Measurements from ENCODE around the gene EEF2KMT.
"Not testable (repeated sequence)": the region's sequence is repeated elsewhere in the genome, so short reads cannot be mapped to it uniquely, and the experiment has no call there.

DNA sequence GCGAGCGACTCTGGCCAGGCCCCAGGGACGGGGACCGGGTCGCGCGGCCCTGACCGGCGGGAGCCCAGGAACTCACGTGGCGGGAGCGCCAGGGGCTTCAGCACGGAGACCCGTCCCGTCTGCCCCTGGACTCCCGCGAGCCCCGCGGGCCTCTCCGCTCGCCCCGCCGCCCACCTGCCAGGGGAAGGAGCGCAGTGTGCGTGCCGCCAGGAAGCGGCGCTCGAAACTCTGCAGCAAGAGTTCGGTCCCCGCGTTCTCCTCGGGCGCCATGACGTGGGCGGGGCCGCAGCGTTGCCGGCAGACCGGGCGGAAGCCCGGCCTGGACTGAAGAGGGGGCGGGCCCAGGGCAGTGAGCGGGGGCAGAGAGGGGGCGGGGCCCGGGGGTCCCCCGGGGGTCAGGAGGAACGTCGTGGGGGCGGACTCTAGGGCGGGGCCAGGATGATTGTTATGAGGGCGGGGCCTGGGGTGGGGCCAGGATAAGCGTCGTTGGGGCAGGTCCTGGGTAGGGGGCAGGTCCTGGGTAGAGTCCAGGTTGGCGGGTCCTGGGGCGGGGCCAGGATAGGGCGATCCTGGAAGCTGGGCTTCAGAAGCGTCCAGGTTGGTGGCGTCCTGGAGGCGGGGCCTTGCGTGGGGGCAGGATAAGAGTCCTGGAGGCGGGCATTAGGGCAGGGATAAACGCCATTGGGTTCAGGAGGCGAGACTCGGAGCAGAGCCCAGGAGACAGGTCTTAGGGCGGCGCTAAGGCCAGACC, at the start of gene EEF2KMT:
- TF ChIP-seq, protein P1, sequence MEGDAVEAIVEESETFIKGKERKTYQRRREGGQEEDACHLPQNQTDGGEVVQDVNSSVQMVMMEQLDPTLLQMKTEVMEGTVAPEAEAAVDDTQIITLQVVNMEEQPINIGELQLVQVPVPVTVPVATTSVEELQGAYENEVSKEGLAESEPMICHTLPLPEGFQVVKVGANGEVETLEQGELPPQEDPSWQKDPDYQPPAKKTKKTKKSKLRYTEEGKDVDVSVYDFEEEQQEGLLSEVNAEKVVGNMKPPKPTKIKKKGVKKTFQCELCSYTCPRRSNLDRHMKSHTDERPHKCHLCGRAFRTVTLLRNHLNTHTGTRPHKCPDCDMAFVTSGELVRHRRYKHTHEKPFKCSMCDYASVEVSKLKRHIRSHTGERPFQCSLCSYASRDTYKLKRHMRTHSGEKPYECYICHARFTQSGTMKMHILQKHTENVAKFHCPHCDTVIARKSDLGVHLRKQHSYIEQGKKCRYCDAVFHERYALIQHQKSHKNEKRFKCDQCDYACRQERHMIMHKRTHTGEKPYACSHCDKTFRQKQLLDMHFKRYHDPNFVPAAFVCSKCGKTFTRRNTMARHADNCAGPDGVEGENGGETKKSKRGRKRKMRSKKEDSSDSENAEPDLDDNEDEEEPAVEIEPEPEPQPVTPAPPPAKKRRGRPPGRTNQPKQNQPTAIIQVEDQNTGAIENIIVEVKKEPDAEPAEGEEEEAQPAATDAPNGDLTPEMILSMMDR (conservative IDR thresholded peaks at IDR 0.05; ENCODE audit: low read depth, low read length): not testable (repeated sequence)
- not testable (repeated sequence) for TF ChIP-seq MAFK, POLR2A, RFX5 (IDR thresholded peaks at IDR 0.05; ENCODE audit: low read depth, low read length)
